HG03097 (cell line): ENCODE measurements around the gene IL37.

Experiments used
- ATAC-seq: cut with Tn5 transposase; IDR thresholded peaks from one replicate; pipeline ENCODE4 v1.9.1; 2021; ENCODE audit not compliant: unreplicated experiment, low FRiP score

The IL37 gene

DNA sequence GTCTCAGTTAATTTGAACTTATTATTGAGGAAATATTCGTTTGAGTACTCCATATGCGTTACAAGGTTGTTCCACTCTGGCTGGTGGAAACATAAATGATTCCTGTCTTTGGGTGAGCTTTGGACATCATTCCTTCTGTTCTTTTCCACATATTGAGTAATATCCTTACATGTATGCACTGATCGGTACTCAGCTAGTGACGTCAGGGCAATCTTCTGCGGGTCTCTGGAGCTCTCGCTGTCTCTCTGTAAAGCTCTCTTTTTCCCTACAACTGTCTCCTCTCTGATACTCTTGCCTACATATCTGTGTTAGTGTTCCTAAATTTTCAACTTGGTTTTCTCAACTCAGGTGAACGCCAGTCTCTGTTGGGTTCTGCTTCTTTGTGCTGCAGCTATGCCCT is 43.4 kb downstream of the IL37 start:
- ATAC-seq: no peak

DNA sequence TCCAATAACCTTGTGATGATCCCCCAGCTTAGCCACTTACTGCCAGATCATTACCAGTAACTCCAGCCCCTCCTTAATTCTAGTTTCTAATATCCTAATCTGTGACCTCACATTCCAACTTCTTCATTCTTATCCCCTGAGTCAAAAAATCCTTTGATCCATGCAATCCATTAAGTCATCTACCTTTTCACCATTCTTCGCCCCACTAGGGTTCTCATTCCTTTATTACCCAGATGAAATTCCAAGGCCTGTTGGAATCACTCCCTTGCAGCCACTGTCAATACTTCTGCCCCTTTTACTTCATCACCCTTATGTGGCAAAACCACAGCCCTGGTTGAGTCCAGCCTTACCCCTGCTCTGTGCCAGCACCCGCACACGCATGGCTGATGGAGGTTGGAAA is 46.5 kb downstream of the IL37 start:
- ATAC-seq: no peak

DNA sequence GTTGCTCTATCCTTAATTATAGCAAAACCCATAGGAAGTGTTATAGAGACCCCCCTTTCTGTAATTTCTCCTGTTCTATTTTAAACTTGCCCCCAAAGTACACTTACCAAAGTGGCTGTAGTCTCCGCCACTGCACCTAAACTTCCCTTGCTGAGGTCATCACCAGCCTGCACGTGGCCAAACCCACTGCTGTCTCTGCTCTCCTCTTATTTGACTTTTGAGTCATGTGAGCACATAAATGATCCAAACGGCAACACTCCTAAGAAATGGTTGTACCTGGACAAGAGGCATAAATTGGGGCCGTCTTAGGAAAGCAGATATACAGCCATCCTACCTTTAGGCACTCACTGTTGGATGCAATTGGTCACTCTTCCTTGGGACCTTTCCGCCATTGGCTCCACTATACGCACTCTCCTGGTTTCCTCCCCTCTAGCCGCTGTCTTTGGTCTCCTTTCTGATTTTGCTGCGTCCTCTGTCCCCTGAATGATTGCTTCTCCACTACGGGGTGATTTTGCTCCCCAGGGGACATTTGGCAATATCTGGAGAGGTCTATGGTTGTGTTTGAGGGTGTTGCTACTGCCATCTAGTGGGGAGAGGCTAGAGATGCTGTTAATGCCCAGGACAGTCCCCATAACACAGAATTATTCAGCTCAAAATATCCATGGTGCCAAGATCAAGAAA is 47.6 kb downstream of the IL37 start:
- no peak for ATAC-seq

DNA sequence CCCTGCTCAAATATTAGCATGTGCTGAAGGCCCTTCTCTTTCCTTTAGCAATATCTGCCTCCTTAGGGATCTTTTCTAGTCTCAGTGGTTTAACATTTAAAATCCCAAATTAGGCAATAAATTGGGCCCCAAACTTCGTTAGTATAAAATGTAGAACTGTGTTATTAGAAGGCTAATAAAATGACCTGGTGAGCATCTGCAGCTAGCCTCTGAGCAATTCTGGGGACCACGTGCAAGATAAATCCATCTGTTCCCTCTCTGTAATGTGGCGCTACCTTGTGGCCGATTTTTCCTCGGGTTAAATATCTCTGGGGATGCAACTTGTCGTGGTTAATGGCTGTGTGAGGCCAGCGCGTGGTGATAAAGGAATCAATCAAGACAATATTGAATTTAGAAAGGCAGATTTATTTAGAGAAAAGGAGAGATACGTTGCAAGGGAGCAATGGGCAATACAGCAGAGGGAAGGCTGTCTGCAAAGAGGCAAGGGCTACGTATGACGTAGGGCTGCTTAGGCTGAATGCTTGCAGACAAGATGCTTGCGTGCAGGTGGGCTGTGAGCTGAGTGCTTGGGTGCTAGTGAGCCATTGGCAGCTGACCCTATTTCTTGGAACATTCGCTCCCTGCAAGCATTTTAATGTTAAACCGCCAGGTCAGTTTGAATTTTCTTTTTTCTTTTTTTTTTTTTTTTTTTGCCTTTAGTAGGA is 48.3 kb downstream of the IL37 start:
- no peak for ATAC-seq

DNA sequence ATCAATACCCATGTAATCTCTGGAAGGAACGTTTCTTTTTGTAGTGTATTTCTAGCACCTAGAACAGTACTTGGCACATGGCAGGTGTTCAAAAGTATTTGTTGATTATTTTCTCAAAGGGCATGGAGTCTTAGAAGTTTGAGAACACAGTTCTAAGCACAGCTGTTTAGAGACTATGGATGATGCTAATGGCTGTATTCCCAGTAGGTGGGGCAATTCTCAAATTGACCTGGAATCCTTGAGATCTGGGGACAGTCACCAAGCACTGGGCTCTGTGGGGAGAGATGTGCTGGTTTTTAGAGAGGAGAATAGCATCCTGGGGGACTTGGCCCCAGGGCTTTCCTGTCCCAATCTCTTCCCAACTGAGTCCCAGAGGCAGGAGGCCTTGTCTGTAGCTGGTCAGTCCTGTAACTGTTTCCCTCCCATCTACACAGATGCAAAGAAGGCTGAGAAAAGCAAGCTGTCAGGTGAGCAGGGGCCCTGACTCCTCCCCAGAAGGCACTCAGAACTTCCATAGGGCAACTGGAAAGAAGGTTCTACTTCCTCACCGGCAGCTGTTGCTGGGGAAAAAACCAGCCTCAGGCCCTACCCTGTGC is 49.4 kb downstream of the IL37 start:
- ATAC-seq: no peak

DNA sequence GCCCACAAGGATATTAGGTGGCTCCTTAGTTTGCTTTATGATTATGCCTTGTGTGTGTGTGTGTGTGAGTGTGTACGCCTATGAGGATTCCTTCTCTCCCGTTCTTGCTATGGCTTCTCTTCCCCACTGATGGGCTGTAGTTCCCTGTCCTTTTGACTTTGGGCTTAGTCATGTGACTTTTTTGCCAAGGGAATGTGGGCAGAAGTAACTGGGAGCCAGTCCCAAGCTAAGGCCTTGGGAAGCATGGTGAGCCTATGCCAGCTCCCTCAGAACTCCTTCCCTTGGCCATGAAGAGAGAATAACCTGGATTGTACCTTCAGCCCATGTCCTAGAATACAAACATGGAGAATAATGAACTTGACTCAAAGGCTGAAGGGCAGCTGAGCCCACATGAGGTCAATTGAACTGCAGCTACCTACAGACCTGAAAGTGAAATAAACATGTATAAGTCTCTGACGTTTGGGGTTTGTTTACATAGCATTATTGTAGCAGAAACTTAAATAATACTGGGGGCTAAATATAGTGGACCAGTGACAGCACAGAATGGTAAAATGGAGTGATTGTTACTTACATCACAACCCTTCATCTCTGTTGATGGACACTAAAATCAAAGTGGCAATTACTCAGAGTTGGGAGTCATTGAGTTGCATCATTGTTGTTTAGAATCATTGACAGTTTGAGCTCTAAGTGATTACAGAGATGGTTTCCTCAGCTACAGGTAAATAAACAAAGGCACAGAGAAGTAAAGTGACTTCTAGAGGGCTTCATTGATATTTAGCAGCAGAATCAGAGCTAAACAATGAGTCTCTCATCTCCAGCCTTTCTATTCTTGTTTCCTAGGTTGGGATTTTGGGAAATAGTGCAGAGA is 51.6 kb downstream of the IL37 start:
- no peak for ATAC-seq

DNA sequence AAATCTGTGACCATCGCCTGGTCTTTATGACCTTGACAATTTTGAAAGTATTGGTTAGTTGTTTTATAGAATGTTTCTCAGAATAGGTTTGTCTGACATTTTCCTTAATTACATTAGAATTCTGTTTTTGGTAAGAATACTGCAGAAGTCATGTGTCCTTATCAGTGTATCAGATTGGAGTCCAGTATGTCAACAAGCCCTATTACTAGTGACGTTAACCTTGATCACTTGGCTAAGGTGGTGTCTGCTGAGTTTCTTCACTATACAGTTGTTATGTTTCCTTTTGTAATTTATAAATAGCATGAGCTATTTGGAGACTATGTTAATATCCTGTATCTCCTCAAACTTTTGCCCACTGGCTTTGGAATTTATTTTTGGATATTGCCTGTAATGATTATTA is 56.1 kb downstream of the IL37 start:
- ATAC-seq: no peak
